ENCODE results near the gene LENG8.
"Not testable (repeated sequence)": the region's sequence is repeated elsewhere in the genome, so short reads cannot be mapped to it uniquely, and the experiment has no call there.

LENG8 gene

DNA sequence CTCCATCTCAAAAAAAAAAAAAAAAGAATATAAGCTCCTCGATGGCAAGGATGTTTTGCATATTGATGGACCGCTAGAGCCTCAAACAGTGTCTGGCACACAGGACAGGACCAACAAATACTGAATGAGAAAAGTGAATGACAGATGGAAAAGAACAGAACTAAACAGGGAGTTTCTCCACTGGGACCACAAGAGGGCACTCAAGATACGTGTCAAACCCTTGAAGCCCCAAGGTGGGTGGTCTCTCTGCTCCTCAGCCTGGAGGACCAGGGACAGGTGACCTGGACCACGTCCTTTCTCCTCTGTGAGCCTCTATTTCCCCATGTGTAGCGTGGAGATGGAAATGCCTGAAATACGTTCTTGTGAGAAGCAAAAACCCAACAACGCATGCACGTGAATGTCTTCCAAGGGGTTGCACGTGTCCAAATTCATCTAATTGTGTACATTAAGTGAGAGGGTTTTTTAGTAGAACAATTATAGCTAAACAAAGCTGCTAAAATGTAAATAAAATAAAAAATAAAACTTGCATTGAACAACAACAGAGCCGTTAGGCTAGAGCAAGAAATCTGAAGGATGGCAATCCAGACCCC is 29.8 kb downstream of the LENG8 start:
- H3K4me1 ChIP-seq = no peaks in the 10 kb centered on the region
- H3K4me3 ChIP-seq = no peak overlapping the region
- in situ Hi-C loops (cut with MboI; ENCODE audit: low sequenced_read_pairs) = no loop called here
- no peaks in the 10 kb centered on the region for H3K9me3 ChIP-seq
- no peaks in the 10 kb centered on the region for H3K36me3 ChIP-seq (replicated peaks)
- peak; percentile 58 to 66 for DNase-seq (ENCODE audit: low spot score in 2 of 2)
- H3K27me3 ChIP-seq (ENCODE audit: low read depth) = peaks cover 6% of the 10 kb centered on the region

DNA sequence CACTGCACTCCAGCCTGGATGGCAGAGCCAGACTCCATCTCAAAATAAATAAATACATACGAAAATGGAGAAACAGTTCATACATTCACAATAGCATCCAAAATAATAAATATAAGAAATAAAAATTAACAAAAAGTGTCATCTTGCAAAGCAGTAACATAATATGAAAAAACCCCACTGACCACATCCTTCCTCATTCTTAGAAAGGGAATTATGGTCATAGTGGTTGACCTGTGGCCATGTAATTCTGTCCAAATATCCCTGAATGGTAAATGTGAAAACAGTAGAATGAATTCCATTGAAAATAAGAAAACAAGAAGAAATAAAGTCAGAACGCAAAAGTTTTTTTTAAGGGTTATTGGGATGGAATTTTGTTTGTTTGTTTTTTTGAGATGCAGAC is 31.1 kb downstream of the LENG8 start:
- no peaks in the 10 kb centered on the region for H3K9me3 ChIP-seq
- in situ Hi-C loops (cut with MboI; ENCODE audit: low sequenced_read_pairs) = no loop called here
- DNase-seq (ENCODE audit: low spot score in 2 of 2) = no peak
- no peak overlapping the region for H3K4me3 ChIP-seq
- peaks cover 3% of the 10 kb centered on the region; the same call in 1 of the 2 replicates for H3K27me3 ChIP-seq (ENCODE audit: low read depth)
- no peaks in the 10 kb centered on the region for H3K4me1 ChIP-seq
- no peaks in the 10 kb centered on the region for H3K36me3 ChIP-seq (replicated peaks)

DNA sequence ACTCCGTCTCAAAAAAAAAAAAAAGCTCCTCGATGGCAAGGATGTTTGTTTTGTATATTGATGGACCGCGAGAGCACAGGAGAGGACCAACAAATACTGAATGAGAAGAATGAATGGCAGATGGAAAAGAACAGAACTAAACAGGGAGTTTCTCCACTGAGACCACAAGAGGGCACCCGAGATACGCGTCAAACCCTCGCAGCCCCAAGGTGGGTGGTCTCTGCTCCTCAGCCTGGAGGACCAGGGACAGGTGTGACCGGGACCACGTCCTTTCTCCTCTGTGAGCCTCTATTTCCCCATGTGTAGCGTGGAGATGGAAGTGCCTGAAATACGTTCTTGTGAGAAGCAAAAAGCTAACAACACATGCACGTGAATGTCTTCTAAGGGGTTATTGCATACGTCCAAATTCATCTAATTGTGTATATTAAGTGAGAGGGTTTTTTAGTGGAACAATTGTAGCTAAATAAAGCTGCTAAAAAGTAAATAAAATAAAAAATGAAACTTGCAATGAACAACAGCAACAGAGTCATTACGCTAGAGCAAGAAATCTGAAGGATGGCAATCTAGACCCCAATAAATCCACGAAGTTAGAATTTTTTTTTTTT is 32.4 kb downstream of the LENG8 start:
- Histone ChIP-seq H3K27me3 (ENCODE audit: low read depth) (peaks cover 3% of the 10 kb centered on the region; the same call in 1 of the 2 replicates), H3K4me1 (no peaks in the 10 kb centered on the region), H3K9me3 (no peaks in the 10 kb centered on the region), H3K4me3 (no peak overlapping the region), H3K36me3 (replicated peaks) (no peaks in the 10 kb centered on the region)
- in situ Hi-C loops (cut with MboI; ENCODE audit: low sequenced_read_pairs) = no loop called here
- DNase-seq (ENCODE audit: low spot score in 2 of 2) = peak; percentile 45 to 70

DNA sequence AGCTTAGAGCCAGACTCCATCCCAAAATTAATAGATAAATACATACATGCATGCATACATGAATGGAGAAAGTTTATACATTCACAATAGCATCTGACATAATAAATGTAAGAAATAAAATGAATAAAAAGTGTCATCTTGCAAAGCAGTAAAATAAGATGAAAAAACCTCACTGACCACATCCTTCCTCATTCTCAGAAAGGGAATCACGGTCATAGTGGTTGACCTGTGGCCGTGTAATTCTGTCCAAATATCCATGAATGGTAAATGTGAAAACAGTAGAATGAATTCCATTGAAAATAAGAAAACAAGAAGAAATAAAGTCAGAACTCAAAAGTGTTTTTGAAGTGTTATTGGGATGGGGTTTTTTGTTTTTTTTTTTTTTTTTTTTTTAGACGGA is 33.9 kb downstream of the LENG8 start:
- in situ Hi-C loops (cut with MboI; ENCODE audit: low sequenced_read_pairs) = no loop called here
- Histone ChIP-seq H3K9me3 (no peaks in the 10 kb centered on the region), H3K27me3 (ENCODE audit: low read depth) (peaks cover 3% of the 10 kb centered on the region; the same call in 1 of the 2 replicates), H3K36me3 (replicated peaks) (no peaks in the 10 kb centered on the region), H3K4me1 (no peaks in the 10 kb centered on the region), H3K4me3 (no peak overlapping the region)
- no peak for DNase-seq (ENCODE audit: low spot score in 2 of 2)

DNA sequence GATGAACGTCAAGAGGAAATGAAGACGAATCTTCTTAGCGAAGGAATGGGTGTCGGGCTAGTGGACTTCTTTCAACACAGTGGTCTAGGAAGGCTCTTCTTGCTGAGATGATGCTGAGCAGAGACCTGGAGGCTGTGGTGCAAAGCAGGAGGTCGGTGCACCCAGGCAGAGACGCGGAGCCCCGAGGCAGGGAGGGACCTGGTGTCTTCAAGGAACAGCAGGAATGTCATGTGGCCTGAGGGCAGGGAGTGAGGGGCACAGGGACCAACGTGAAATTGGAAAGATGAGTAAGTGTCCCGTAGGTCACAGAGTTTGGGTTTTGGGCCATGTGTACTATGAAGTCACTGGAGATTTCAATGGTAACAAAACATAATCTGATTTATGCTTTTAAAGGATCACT is 35.5 kb downstream of the LENG8 start:
- Histone ChIP-seq H3K36me3 (replicated peaks) (no peaks in the 10 kb centered on the region), H3K4me1 (no peaks in the 10 kb centered on the region), H3K9me3 (no peaks in the 10 kb centered on the region), H3K27me3 (ENCODE audit: low read depth) (peaks cover 3% of the 10 kb centered on the region; the same call in 1 of the 2 replicates), H3K4me3 (no peak overlapping the region)
- in situ Hi-C loops (cut with MboI; ENCODE audit: low sequenced_read_pairs) = no loop called here
- no peak for DNase-seq (ENCODE audit: low spot score in 2 of 2)

DNA sequence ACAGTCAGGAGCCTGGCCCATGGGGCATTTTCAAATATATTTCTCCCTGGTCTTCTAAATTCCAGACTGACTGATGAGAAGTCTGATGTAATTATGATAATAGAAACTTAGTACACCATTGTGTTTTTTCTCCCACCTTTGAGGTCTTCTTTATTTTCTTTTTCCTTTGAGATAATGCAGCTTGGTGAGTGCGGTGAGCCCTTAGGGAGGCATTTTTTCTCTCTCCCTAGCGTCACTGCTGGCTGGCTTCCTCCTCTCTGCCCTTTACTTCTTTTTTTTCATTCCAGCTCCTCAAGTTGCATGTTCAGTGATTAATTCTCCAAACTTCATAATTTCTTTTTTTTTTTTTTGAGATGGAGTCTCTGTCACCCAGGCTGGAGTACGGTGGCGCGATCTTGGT is 36.9 kb downstream of the LENG8 start:
- DNase-seq (ENCODE audit: low spot score in 2 of 2) = no peak
- in situ Hi-C loops (cut with MboI; ENCODE audit: low sequenced_read_pairs) = no loop called here
- H3K27me3 ChIP-seq (ENCODE audit: low read depth) = no peaks in the 10 kb centered on the region; the same call in 1 of the 2 replicates
- H3K9me3 ChIP-seq = no peaks in the 10 kb centered on the region
- no peaks in the 10 kb centered on the region for H3K4me1 ChIP-seq
- no peaks in the 10 kb centered on the region for H3K36me3 ChIP-seq (replicated peaks)
- H3K4me3 ChIP-seq = no peak overlapping the region

DNA sequence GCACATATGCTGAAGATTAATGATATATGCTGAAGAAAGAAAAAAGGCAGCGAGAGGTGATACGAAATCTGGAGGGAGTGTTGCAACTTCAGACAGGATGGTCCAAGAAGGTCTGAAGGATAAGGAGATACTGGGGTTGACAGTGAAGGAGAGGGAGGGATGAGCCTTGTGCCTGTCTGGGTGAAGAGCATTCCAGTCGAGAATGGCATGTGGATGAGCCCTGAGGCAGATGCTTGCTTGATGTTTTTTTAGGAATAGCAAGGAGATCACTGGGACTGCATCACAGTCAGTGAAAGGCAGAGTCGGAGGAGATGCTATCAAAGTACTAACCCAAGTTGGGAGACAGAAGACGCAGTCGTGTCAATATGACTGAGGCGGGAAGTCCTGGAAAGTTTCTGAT is 40.3 kb downstream of the LENG8 start:
- Histone ChIP-seq H3K36me3 (replicated peaks) (no peaks in the 10 kb centered on the region), H3K4me1 (no peaks in the 10 kb centered on the region), H3K4me3 (no peak overlapping the region), H3K9me3 (no peaks in the 10 kb centered on the region), H3K27me3 (ENCODE audit: low read depth) (no peaks in the 10 kb centered on the region; the same call in 1 of the 2 replicates)
- DNase-seq (ENCODE audit: low spot score in 2 of 2) = no peak
- in situ Hi-C loops (cut with MboI; ENCODE audit: low sequenced_read_pairs) = no loop called here

DNA sequence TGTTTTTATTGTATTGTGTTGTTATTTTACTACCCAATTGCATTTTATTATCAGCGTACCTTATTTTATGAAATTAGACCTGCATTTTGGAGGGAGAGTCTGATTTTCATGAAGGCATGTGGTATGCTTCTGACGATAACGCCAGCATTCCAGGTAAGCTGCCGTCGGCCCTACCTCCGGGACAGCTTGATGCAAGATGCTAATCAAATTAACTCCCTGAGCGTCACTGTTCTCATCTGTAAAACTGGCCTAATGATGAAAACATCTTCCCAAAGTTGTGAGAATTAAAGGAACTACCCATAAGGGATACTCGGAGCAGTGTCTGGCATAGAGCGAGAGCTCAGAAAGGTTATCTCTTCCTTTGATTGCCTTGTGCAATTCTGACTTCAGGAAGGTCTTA is 40.8 kb downstream of the LENG8 start:
- DNase-seq (ENCODE audit: low spot score in 2 of 2) = no peak
- no peaks in the 10 kb centered on the region for H3K9me3 ChIP-seq
- H3K4me1 ChIP-seq = no peaks in the 10 kb centered on the region
- H3K36me3 ChIP-seq (replicated peaks) = no peaks in the 10 kb centered on the region
- no peaks in the 10 kb centered on the region; the same call in 1 of the 2 replicates for H3K27me3 ChIP-seq (ENCODE audit: low read depth)
- H3K4me3 ChIP-seq = no peak overlapping the region
- in situ Hi-C loops (cut with MboI; ENCODE audit: low sequenced_read_pairs) = no loop called here

DNA sequence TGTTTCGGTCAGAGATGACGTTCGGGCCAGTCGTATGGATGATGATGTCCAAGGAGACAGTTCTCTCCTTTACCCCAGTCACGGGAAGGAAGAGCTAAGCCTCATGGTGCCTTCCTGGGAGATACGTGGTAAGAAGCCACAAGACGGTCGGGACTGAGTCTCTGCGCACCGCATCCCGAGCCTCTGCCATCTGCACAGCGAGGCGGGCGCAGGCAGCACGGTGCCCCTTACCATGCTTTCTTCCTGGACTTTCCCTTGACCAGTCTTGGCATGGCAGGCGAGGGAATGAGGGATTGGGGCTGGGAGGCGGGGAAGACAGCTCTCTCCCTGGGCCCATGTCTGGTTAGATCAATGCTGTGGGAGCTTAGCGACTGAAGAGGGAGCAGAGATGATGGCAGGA is 43.6 kb downstream of the LENG8 start:
- Histone ChIP-seq H3K27me3 (ENCODE audit: low read depth) (no peaks in the 10 kb centered on the region; the same call in 1 of the 2 replicates), H3K9me3 (no peaks in the 10 kb centered on the region), H3K4me3 (no peak overlapping the region), H3K36me3 (replicated peaks) (no peaks in the 10 kb centered on the region), H3K4me1 (no peaks in the 10 kb centered on the region)
- no peak for DNase-seq (ENCODE audit: low spot score in 2 of 2)
- in situ Hi-C loops (cut with MboI; ENCODE audit: low sequenced_read_pairs) = no loop called here

DNA sequence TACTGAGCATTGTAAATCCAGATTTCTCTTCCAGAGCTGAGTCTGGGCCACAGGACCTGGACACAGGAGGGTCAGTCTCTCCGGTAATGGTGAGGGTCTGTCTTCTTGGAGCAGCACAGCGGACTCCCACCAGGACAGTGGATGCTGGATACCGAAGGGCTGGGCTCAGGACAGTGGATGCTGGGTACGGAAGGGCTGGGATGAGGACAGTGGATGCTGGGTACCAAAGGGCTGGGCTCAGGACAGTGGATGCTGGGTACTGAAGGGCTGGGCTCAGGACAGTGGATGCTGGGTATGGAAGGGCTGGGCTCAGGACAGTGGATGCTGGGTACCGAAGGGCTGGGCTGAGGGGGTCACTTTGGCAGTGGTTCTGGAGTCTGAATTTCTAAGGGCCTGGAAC is 44.1 kb downstream of the LENG8 start:
- H3K4me1 ChIP-seq; H3K4me3 ChIP-seq; H3K27me3 ChIP-seq (ENCODE audit: low read depth); in situ Hi-C loops (cut with MboI; ENCODE audit: low sequenced_read_pairs); H3K9me3 ChIP-seq; DNase-seq (ENCODE audit: low spot score in 2 of 2); H3K36me3 ChIP-seq (replicated peaks): not testable (repeated sequence)

DNA sequence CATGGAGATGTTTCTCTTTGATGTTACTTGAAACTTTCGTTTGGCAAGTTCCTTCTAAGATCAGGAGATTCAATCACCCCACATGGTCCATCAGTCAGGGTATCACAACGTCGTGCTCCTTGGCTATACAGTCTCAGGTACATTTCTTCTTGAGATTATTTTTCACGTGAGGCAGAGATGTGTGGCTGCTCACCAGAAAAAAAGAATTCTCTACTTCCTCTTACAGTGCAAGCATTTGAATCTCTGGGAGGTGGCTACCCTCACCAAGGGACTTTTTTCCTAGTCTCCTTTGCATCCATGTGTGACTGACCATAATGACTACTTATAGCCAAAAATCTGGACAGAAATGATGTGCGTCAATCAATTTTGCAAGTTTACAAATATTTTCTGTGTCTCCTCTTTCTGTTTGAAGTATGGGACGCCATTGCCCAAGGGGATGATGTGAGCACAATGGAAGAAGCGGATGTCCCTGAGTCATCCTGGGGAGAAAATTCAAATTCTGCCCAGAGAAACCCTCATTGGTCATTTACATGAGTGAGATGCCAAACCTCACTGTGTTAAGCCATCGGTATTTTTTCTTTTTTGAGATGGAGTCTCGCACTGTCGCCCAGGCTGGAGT is 45.1 kb downstream of the LENG8 start:
- in situ Hi-C loops (cut with MboI; ENCODE audit: low sequenced_read_pairs) = no loop called here
- Histone ChIP-seq H3K4me1 (no peaks in the 10 kb centered on the region), H3K4me3 (no peak overlapping the region), H3K9me3 (no peaks in the 10 kb centered on the region), H3K36me3 (replicated peaks) (no peaks in the 10 kb centered on the region), H3K27me3 (ENCODE audit: low read depth) (no peaks in the 10 kb centered on the region)
- DNase-seq (ENCODE audit: low spot score in 2 of 2) = no peak

DNA sequence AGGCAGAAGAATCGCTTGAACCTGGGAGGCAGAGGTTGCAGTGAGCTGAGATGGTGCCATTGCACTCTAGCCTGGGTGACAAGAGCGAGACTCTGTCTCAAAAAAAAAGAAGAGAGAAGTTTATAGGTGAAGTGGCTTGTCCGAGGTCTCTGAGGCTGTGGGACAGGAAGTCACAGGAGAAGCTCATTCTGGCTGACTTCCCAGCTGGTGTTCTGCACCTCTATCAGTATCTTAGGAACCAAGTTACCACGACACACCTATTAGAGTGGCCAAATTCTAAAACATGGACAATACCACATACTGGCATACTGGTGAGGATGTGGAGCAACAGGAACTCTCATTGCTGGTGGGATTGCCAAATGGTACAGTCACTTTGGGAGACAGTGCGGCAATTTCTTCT is 46.3 kb downstream of the LENG8 start:
- H3K4me3 ChIP-seq; H3K9me3 ChIP-seq; H3K36me3 ChIP-seq (replicated peaks); H3K4me1 ChIP-seq; H3K27me3 ChIP-seq (ENCODE audit: low read depth); in situ Hi-C loops (cut with MboI; ENCODE audit: low sequenced_read_pairs); DNase-seq (ENCODE audit: low spot score in 2 of 2): not testable (repeated sequence)

DNA sequence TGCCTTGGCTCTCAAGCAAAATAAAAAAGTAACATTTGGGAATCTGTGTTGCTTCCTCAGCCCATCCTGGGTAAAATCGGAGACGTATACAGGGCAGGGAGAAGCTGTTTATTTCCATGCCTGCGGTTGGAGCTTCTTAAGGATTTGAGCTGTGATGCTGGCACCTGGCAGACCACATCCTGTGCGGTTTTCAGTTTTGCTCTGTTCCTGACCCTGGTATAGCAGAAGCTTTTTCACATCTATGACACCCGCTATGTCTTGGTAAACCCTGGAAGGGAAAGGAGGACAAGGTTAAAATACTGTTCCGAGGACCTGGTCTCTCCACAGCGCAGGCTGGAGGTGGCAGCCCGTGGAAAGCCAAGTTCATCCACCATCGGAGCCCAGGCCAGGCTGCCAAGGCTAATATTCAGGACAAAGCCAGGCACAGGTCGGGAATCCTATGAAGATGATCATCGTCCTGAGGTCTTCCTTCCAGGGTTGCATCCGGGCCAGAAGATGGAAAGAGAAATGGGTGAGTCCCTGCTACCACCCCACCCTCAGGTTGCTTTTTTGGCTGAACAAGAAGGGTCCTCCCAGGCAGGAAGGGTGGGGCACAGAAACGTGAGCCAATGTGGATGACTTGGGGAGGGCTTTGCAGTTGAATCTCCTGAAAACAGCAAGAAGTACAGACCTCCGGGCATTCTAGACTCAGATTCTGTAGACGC is 48.9 kb downstream of the LENG8 start:
- H3K36me3 ChIP-seq (replicated peaks); H3K4me3 ChIP-seq; DNase-seq (ENCODE audit: low spot score in 2 of 2); H3K9me3 ChIP-seq; H3K27me3 ChIP-seq (ENCODE audit: low read depth); H3K4me1 ChIP-seq; in situ Hi-C loops (cut with MboI; ENCODE audit: low sequenced_read_pairs): not testable (repeated sequence)

DNA sequence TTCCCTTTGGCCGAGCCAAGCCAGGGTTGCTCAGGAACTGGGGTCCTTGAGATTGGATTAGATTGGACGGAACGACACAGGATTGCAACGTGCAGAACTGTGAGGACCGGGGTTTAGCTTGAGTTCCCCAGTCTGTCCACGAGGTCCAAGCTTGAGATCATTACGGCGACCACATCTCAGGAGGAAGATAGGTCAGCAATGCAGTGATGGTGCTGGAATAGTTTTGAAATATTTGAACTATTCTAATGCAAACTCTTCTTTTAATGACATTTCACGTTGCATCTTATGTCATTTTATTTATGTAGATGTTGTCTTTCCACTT is 49.4 kb downstream of the LENG8 start:
- H3K4me3 ChIP-seq; in situ Hi-C loops (cut with MboI; ENCODE audit: low sequenced_read_pairs); H3K4me1 ChIP-seq; DNase-seq (ENCODE audit: low spot score in 2 of 2); H3K36me3 ChIP-seq (replicated peaks); H3K9me3 ChIP-seq; H3K27me3 ChIP-seq (ENCODE audit: low read depth): not testable (repeated sequence)

All from HAP-1 (cell line).